GM19467 (cell line): ENCODE measurements around the gene EIF1AD.
"Not testable (repeated sequence)": the region's sequence is repeated elsewhere in the genome, so short reads cannot be mapped to it uniquely, and the experiment has no call there.

ENCODE experiments used
- ATAC-seq: cut with Tn5 transposase; IDR thresholded peaks from one replicate; pipeline ENCODE4 v1.9.1; 2021; ENCODE audit warnings: mild to moderate bottlenecking, moderate library complexity; ENCODE audit not compliant: unreplicated experiment

The EIF1AD gene

GRCh38 chr11:66022401-66023185 lies 20.6 kb upstream of the EIF1AD start:
- no peak for ATAC-seq

GRCh38 chr11:66020618-66021357 lies 18.8 kb upstream of the EIF1AD start:
- ATAC-seq: no peak

DNA sequence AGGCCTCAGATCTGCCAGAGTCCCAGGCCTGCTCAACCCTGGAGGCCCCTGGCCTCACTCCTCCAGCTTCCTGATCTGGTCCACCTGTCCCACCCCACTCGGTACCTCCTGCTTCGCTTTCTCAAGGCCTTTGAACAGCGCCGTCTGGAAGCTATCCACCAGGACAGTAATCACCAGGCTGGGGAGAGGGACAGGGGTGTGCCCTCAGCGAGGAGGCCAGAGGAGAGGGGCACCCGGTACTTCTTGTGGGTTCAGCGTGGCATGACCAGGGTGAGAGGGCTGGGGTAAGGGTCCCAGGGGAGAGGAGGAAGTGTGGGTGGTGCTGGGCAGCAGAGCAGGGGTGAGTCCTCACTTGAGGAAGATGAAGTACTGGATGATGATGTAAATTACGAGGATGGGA lies 18.3 kb upstream of the EIF1AD start:
- no peak for ATAC-seq

DNA sequence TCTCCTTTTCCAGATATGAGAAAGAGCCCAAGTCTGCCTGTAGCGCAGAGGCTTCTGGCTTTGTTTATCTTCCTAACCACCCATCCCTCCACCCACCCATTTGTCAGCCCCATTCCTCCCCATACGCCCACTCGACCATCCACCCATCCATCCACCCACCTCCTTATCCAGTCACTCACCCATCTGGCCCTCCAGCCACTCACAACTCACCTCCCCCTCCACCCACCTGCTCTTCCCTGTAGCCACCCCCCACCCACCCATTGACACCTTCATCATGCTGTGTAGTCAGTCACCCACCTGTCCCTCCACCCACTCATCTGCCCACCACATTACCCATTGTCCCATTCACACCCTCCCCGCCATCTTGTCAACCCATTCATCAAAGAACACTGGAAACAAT lies 15.4 kb upstream of the EIF1AD start:
- no peak for ATAC-seq

DNA sequence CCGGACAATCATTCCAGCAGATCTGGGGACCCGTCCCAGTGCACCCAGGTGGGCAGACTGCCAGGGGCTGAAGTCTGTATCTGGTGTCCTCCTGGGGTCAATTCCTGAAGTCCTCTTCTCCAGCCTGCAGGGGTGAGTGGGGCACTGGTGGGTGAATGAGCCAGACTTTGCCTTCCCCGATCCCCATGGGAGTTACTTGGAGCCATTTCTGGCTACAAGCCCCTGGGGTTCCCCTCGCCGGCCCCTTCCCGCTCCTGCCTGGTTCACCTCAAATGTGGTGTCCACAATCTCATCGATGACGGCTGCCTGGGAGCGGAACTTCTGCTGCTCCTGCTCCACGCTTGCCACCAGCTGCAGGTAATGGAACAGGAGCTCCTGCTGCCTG lies 14.8 kb upstream of the EIF1AD start:
- ATAC-seq: no peak

- ATAC-seq: no peak
Observed at GRCh38 chr11:66015936-66016792, 14.2 kb upstream of the EIF1AD start.

DNA sequence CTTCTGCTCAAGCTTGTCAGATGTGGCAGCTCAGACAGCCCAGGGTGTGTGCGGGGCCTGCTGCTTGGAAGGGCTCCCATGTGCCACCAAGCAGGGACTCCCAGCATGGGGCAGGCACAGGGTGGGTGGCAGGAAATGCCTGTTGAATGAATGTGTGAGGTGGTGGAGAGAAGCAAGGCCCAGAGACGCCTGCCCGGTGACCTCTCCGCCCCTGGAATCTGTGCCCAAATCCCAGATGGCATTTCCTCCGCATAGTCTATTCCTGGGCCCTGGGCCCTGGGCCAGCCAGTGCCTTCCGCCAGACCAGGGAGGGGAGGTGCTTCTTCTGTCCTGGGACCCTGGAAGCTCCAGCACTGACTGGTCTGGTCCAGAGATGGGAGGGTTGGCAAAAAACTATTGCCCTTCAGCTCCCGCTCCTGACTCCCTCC lies 13.5 kb upstream of the EIF1AD start:
- ATAC-seq: no peak

GRCh38 chr11:66014804-66015453 lies 13.0 kb upstream of the EIF1AD start:
- ATAC-seq: no peak

- no peak for ATAC-seq
Observed at GRCh38 chr11:66013762-66014100, 11.8 kb upstream of the EIF1AD start.

DNA sequence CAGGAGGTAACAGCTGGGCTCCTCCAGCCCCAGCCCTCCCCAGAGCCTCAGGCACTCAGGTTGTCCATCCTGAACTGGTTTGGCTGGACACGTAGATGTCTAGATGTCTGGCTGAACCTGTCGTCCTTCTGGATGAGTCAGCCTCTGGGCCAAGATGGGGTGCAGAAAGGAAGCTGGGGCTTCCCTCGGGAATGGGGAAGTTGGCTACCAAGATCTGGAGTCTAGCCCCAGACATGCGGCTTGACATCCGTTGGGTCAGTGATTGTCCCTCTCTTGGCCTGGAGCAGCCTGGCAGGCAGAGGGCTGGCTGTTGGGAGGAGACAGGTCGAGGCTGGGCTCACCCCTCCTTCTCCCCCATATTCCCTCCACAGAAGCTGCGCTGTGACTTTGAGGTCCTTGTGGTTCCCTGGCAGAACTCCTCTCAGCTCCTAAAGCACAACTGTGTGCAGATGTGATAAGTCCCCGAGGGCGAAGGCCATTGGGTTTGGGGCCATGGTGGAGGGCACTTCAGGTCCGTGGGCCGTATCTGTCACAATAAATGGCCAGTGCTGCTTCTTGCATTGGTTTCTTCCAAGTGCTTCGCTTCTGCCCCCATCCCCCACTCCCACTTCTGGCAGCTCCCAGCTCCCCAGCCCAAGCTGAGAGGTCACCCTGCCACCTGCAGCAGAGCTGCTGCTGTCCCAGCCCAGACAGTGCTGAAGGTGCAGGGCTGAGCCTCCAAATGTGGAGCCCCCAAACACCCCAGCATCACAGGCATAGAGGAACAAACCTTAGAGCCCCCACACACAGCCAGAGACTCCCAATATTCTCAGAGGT lies 11.2 kb upstream of the EIF1AD start:
- ATAC-seq: no peak

GRCh38 chr11:66012371-66012945 lies 10.5 kb upstream of the EIF1AD start:
- ATAC-seq: no peak

- ATAC-seq: no peak
Observed at GRCh38 chr11:66011785-66012303, 9.9 kb upstream of the EIF1AD start, which contains the start of gene CST6. Gene CST6 (plus strand): TSS chr11:66012008. CDS start chr11:66012045, 37 bp downstream.

DNA sequence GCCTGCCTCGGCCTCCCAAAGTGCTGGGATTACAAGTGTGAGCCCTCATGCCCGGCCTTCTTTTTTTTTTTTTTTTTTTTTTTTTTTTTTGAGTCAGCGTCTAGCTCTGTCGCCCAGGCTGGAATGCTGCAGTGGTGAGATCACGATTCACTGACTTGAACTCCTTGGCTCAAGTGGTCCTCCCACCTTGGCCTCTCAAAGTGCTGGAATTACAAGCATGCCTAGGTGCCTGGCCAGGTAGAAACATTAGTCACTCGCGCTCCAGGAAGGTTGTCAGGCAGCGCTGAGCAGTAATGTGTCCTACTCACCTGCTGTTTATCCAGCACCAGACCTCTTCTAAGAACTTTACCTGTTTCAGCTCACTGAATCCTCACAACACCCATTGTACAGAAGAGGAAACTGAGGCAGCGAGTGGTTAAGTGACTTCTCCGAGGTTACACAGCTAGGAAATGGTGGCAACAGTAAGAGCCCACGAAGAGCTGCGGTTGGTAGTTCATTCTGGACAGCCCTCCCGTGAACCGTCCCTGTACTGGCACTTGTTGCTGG lies 9.4 kb upstream of the EIF1AD start:
- no peak for ATAC-seq

GRCh38 chr11:66010036-66010435 lies 8.1 kb upstream of the EIF1AD start:
- not testable (repeated sequence) for ATAC-seq

- ATAC-seq: no peak
Observed at GRCh38 chr11:66008468-66009101, 6.6 kb upstream of the EIF1AD start.

DNA sequence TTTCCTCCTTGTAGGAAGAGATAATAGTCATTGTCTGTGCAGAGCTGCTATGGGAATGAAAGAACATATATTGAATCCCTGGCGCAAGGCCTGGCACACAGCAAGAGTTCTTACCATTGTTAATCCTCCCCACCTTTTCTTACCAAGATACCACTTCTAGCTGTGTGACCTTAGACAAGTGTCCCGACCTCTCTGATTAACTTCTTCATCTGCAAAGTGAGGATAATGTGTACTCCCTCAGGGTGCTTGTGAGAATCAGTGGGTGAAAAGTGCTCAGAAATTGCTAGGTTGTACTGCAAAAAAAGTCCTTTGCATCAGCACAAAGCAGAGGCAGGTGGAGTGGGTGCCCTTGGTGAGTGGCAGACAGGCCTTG lies 6.1 kb upstream of the EIF1AD start:
- ATAC-seq: no peak

DNA sequence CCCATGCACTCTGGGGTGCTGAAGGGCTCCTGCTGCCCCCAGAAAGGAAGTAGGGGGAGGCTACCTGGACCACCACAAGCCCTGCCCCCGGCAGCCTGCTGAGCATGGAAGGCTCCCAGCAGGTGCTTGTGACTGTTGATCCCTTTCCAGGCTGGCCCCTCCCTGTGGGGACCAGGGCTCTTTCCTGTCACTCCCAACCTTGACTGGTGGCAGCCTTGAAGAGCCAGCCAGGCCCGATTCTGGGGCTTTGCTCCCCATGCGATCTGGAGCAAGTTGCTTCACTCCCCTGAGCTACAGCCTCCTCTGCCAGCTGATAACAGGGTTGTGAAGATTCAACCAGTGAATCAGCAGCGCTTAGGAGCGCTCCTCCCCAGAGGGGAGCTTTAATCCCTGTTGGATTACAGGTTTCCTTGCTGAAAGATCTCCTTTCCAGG lies 5.3 kb upstream of the EIF1AD start:
- no peak for ATAC-seq

DNA sequence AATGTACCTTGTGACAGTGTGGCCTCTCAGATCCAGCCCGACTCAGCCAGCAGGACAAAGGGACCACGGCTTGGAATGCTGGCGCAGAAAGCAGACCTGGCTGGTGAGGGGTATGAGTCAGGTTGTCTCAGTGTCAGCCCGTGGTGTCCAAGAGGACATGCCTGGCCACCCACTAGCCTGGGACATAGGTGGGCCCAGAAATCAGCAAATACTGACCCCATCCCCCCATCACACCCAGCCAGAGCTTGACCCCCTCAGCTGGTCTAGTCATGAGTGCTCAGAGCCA lies 4.9 kb upstream of the EIF1AD start:
- ATAC-seq: no peak
